Left ventricle myocardium superior (tissue), 1 donor: Measurements from ENCODE around the gene HIVEP2. TPM values are rescaled to one million over a fixed set of nuclear protein-coding genes. Genes with fewer than 3 reads are reported as not detected.

Experiments used
- ATAC-seq: fragments of 200-7000 bp; cut with Tn5 transposase; one replicate; pipeline ENCODE4 v1.9.1; 2020; ENCODE audit warnings: mild to moderate bottlenecking, moderate library complexity
- DNase-seq: peaks from one replicate; pipeline ENCODE4 v3.0.0-alpha.2; 2020
- intact Hi-C: fragments of 100-400 bp; cut with micrococcal nuclease; formaldehyde crosslinking; loops from one replicate; pipeline ENCODE4 v1.11.0; 2022
- total RNA-seq: library from RNA; stranded (reverse); fragmentation: NEBNext Ultra II Directional; extraction: Animal tissue kit (Norgen Biotek cat#: 25700); gene quantifications from one replicate; pipeline ENCODE4 v1.2.1, GENCODE V29; 2021
- donor health status: DM: no; HTN: yes; CAD: no; lungs with severe emphysema.

HIVEP2 gene
- total RNA-seq, 1 donor from 2014 or later: 14.4 TPM

DNA sequence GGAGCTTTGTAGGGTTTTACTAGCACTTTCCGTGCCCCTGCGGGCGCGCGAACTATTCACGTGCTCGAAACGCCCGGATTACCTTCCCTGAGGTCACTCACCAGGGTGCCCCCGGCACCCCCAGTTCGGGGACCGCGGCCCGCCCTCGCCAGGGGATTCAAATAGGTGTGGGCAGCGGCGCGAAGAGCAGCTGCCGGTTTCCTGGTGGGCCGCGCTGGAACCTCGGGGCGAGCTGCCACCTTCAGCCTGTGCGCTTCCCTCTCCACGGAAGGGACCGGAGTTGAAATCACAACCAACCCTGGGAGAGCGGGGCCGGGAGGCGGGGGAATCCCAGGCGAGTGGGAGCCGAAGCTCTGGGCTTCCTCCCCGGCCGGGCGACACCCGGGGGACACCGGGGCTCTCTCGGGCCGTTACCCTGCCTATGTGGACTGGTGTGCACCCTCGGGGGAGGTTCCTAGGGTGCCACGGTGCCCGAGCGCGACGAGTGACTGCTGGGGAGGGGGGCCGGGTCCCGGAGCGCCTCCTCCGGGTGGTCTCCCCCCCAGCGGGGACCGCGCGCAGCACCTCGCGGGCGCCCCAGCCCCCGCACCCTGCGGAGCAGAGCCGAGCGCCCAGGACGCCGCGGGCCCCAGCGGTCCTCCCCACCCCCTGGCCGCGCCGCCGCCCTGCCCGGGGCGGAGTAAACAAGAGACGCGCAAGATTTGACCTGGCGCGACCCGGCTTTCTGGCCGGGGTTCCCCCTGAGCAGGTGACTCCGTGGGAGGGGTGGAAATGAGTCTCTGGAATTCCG lies 2.1 kb upstream of the HIVEP2 start:
- intact Hi-C loops: loop anchor here (10.0 kb wide), 1 partner anchor 102 kb away; no protein-coding TSS in a partner anchor
- ATAC-seq: peak; percentile 69
- DNase-seq: peak; percentile 92

DNA sequence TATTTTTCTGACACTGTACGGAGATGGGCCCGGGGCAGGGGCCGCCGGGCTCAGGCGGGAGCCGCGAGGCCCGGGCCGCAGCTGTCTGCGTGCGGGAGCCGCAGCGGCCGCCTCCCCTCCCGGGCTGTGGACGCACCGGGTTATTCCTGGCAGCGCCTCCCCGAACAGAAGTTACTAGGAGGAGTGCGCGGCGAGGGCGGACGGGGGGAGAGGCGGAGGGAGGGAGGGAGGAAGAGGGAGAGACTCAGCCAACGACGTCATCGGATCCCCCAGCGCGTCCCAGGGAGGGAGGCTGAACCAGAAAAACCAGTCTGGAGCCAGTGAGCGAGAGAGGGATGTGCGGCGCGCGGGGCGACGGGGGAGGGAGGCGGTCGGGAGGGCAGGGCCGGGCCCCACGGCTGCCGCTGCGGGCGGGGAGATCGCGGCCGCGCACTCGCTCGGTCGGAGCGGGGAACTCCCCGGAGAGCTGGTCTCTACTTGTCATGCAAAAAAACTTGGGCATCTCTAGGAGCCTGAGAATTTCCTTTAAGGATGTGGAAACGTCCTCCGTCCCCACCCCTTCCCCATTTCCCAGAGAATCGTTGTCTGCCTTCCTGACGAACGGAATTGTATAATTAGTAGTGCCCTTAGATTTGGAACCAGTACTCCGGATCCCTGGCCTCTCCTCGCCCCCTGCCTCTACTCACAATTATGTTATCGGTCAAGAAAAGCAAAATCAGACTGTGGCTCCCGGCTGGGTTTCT lies 1.4 kb upstream of the HIVEP2 start:
- DNase-seq (peak; percentile 97), ATAC-seq (peak; percentile 87)
- intact Hi-C loops: loop anchor here (10.0 kb wide), 1 partner anchor 102 kb away; no protein-coding TSS in a partner anchor

DNA sequence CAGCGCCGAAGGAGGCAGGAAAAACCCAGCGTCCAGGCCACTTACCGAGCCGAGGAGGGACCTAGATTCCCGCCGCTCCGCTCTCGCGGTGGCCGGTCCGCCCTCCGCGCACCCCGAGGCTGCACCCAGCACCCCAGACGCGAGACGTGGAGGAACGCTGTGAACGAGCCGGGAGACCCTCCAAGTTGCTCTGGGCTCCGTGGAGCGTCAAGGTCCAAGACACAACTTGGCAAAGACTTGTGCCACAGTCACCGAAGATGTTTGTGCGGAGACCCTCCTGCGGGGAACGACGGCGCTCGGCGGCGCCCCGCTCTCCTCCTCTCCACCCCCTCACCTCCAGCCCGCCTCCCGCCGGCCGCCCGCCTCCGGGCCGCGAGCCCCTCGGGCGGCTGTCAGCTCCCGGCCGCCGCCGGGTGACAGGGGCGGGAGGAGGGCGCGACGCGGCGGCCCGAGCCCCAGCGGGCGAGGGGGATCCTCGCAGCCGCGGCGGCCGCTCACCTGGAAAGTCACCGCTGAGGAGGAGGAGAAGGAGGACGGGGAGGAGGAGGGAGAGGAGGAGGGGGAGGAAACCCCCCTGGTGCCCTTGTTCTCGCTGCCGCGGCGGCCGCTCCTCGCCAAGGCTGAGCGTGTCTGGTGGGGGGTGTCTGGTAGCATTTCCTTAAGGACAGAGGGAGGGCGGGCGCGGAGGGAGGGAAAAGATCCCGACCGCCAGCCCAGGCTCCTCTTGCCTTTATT lies 637 bp upstream of the HIVEP2 start:
- DNase-seq (peak; percentile 66), ATAC-seq (peak; percentile 10)
- intact Hi-C loops: loop anchor here (10.0 kb wide), 1 partner anchor 101 kb away; no protein-coding TSS in a partner anchor

DNA sequence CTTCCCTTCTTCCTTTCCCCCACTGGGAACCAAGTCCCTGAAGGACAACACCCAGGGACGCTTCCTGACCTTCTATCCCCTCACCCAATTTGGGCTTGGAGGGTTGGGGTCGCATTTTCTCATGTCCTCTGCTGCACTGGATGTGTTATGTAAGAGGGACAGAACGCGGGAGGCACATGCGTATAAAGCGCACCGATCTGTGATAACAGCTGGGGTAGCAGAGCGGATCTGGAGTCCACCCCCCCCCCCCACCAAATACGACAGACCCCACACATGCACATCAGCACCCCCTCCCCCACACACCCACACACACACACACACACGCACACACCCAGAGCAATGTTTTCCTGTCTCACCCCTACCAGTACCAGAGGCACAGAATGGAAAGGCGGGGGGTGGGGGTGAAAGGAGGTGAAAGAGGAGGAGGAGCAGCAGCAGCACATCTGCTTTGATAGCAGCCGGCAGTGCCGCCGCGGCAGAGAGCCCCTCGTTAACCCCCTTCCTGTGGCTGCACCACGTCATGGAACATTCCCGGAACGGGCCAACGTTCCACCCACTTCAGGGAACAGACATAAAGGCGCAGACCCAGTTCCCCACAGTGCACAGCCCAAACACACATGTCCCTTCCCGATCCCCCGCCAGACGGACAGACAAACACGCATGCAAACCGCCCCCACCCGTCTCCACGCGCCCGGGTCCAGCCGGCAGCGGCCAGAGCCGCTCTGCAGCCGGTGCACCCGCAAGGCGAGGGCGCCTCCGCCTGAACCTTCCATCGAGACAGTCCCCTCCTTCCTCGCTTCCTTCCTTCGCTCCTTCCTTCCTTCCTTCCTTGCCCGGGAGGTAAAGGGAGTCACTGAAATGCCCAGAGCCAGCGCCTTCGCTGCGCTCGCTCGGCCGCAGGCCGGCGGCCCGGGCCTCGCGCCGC lies 590 bp downstream of the HIVEP2 start:
- DNase-seq (peak; percentile 90), ATAC-seq (peak; percentile 45)
- intact Hi-C loops: loop anchor here (10.0 kb wide), 1 partner anchor 100 kb away; no protein-coding TSS in a partner anchor

DNA sequence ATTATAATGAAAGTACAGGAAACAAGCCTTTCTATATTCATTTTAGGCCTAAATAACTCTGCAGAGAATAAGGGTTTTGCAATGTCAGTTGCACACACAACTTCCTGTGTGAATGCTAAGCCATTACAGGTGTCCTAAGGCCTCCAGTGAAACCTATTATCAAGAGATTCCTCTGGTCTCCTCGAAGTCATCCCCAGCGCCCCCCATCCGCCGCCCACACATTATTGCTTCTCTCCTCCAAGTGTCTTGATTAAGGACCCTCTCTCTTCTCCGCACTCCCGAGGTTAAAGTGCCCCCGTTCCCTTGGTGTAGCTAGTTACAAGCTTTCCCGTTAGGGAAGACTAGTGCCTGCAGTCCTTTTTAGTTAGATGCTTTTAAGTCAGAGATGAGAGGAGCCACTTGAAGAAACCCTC lies 1.3 kb downstream of the HIVEP2 start:
- intact Hi-C loops: loop anchor here (10.0 kb wide), 1 partner anchor 99 kb away; no protein-coding TSS in a partner anchor
- DNase-seq (peak; percentile 31), ATAC-seq (no peak)

DNA sequence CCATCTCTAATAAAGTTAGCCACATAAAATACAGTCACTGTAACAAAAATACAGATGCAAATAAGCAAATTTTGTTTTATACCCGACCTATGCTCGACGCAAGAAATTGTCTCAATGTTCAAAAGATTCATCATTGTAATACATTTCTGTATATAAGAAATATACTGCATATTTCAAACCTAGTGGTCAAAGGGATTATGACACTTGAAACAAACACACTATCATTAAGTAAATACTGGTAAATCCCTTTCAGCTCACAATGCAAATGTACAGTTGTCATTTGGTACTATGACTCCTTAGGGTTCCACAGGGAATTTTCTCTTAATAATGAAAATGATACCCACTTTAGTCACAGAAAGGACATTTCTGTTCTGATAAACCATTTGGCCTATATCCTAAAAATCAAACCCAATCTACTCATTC lies 2.2 kb downstream of the HIVEP2 start:
- ATAC-seq: no peak
- intact Hi-C loops: loop anchor here (10.0 kb wide), 1 partner anchor 98 kb away; no protein-coding TSS in a partner anchor
- no peak for DNase-seq

DNA sequence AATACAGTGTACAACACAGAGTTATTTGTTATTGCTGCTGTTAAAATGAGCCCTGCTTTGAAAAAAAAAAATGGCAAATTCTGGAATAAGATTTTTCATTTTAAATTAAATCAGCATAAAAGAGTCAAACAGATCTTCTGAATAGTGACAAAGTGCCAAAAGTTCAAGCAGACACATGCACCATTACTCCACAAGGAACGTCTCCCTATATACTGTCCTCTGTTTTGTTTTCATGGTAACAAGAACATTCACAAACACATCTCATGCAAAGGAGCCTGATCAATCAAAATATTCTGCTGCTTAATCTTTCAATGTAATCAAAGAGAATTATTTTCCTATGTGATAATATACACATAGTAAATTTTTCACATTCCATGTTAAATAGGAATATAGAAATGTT lies 2.7 kb downstream of the HIVEP2 start:
- DNase-seq: no peak
- ATAC-seq: no peak
- intact Hi-C loops: loop anchor here (10.0 kb wide), 1 partner anchor 97 kb away; no protein-coding TSS in a partner anchor

DNA sequence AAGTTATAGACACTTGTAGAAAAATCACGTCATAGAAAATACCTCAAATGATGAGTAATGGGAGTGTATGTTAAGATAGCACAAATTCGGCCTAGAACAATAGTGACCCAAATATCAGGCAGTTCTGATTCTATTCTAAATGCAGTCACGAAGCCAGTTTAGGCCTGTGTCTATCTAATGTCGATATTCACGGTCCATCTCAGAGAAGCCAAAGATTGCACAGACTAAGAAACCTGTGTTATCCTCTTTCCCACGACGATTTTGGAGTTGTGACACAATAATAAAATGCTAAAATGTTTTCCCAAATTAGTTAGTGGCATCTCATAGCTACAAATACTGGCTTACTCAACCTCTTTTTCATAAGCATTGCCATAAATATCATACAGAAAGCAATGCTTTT lies 4.0 kb downstream of the HIVEP2 start:
- intact Hi-C loops: loop anchor here (10.0 kb wide), 1 partner anchor 96 kb away; no protein-coding TSS in a partner anchor
- ATAC-seq: no peak
- no peak for DNase-seq

DNA sequence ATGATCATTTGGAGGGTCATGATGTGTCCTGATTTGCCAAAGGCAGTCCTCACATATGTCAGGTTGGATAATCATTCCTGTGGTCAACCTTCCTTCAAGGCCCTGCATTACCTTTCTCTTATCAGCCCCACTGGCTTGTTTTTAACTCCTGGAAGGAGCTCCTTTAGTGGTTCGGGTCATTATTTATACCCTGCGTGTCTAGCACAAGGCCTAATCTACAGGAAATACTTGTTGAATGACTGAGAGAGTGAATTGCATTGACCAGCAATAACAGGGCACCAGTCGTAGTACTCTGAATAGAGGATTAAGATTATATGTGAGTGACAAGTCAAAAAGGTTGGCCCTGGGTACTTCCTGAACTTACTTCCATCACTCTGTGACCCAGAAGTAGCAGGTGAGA lies 4.5 kb downstream of the HIVEP2 start:
- intact Hi-C loops: loop anchor here (10.0 kb wide), 1 partner anchor 96 kb away; no protein-coding TSS in a partner anchor
- DNase-seq (no peak), ATAC-seq (no peak)

DNA sequence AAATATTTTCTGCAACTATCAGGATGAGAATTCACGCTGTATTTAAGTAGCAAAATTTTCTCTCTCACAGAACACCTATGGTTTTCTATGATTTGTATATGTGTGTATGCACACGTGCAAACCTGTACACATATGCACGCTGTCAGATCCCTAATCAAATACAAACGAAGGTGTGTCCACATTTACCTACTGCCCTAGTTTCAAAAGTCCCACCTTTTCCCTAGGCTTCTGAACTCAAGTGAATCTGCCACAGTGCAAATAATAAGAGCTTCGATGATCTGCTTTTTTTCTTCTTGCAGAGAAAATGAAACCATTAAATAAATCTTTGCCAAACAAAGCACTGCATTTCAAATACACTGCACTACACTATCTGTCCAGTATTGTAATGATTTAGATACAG lies 6.5 kb downstream of the HIVEP2 start:
- intact Hi-C loops: no loop called here
- no peak for ATAC-seq
- DNase-seq: no peak

DNA sequence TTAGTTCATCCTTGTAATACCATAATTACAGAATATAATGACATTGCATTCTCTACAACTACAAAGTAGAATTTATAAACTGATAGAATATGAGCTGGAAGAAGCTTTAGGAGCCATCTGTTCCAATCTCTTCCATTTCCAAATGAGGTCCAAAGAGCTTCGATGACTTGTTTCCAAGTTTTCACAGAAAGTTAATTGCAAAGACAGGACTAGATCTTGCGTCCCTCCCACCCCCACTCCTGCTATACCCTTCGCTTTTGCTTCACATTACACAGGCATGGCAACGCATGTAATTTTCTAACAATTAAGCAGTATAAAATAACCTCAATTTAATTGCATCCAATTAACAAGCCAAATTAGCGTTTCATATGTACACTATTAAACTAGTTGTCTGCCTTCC lies 7.0 kb downstream of the HIVEP2 start:
- intact Hi-C loops: no loop called here
- ATAC-seq: no peak
- no peak for DNase-seq

DNA sequence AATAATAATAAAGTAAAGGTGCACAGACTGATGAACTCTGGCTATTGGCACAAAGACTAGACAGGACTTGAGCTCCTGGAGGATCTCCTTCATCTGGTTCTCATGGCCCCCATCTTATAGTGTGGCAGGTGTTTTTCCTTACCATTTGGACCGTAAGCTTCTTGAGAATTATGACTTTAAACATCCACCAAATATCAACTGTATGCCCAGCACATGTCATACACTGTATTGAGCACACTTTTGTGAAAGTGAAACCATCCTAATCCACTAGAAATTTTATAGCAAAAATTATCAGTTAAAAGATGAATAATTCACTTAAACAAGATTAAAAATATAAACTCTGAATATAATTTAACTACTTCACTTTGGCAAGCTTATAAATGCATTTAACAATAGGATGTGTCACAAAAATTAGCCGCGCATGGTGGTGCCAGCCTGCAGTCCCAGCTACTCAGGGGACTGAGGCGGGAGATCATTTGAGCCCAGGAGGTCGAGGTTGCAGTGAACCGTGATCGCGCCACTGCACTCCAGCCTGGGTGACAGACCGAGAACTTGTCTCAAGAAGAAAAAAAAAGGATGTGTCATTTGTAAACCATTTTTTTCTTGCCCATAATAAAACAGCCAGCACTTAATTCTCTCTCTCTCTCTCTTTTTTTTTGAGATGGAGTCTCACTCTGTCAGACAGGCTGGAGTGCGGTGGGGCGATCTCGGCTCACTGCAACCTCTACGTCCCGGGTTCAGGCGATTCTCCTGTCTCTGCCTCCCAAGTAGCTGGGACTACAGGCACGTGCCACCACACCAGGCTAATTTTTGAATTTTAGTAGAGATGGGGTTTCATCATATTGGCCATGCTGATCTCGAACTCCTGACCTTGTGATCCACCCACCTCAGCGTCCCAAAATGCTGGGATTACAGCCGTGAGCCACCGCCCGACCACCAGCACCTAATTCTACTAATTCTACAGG lies 9.1 kb downstream of the HIVEP2 start:
- ATAC-seq (no peak), DNase-seq (no peak)
- intact Hi-C loops: no loop called here

DNA sequence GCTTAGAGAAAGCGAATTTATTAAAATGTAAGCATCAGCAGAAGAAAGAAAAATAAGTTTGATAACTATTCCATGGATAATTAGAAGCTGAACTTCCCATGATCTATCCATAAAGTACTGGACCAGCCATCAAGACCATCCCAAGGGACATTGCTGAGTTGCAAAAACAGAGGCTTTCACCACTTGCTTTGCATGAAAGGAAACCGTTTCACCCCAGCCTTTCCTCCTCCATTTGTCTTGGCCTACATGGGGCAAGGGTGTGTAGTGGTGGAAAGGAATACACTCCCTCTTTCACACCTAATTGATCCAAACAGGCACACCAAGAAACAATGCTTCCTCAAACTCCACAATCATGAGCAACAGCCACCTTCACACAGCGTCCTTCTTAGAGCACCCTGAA lies 10.4 kb downstream of the HIVEP2 start:
- intact Hi-C loops: no loop called here
- ATAC-seq (no peak), DNase-seq (no peak)

DNA sequence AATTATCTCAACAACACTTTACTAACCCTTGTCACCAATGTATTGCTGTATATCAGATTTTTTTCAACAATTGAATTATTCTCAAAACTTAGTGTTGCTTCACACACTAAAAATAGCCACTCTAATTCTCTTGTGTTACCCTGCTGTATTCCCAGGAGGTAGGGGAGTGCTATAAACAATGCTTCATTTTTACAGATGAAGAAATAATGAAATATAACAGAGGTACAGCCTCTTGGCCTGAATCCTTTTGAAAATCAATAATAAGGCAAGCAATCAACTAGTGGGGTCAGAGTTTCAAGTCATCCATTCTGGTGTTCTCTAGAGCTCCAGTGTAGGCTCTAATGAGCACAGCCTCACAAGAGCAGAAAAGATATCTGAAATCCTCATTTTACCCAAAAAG lies 10.9 kb downstream of the HIVEP2 start:
- no peak for ATAC-seq
- DNase-seq: no peak
- intact Hi-C loops: no loop called here

DNA sequence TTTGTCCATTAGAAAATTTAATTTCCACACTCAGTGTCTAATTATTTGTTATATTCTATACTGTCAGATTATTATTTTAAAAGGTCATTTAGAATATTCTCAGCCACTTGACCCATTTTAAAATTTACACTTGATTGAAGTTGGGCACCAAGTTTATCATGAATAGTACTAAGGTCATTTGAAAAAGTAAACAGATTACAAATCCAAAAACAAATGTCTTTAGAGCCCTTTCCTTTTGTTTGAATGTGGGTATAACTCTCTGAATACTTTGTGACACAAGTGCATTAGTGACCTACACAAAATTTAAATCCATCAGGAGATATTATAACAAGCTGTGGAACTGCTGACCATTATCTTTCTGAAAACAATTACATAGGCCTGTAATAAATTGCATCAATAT lies 11.3 kb downstream of the HIVEP2 start:
- DNase-seq (no peak), ATAC-seq (no peak)
- intact Hi-C loops: no loop called here

DNA sequence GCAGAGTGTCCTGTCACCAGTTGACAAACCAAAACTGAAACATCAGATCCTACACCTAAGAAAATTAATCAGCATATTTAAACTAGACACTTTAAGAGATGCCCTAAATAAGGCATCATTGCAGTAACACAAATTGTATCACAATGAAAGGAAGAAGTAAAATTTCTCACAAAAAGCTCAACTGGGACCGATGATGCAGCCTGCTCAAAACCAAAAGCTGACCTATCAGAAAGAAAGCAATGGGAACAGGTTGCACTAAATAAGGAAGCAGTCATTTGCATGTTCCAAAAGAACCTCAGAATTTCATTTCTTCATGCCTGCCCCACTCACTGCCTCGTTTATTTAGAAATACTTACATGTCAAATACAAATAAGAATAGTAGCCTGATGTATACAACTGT lies 12.1 kb downstream of the HIVEP2 start:
- intact Hi-C loops: no loop called here
- DNase-seq (no peak), ATAC-seq (no peak)

DNA sequence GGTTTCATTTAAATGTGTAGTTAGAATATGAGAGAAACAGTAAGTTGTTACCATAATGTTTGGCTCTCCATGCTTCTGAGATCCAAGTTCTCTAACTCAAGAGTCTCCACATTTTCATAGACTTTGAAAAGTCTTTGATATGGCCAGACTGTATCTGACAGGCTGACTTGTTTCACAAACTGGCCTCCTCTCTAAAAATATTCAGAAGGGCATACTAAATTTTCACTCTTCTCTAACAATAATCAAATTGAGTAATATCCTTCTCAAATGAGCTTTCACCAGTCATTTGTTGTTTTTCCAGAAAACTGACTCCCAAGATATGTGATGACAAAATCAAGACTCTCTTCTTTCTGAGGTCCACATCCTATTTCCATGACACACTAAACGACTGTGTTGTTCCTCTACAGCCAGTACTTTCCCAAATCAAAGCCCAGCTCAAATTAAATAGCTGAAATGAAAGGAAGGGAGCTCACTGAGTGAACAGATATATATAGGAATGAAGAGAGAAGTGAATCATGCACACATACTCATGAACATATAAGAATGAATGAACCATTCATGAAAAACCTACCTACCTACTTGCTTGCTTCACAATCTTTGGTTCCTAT lies 15.1 kb downstream of the HIVEP2 start:
- intact Hi-C loops: no loop called here
- DNase-seq (no peak), ATAC-seq (no peak)
